ENCODE measurements around the gene VANGL2. TPM values are rescaled to one million over a fixed set of nuclear protein-coding genes. Genes with fewer than 3 reads are reported as not detected.
"Not testable (repeated sequence)": the region's sequence is repeated elsewhere in the genome, so short reads cannot be mapped to it uniquely, and the experiment has no call there.

The VANGL2 gene
- total and polyA plus RNA-seq, 5 donors from 2014 or later, result 0.07 TPM; not detected in 4

GRCh38 chr1:160371756-160372155 lies 28.6 kb upstream of the VANGL2 start:
- DNase-seq (no peak), ATAC-seq (ENCODE audit: low read depth in 2 of 2) (no peak)
- peaks cover 10% of the 10 kb centered on the region for H3K4me1 ChIP-seq (ENCODE audit: control insufficient read depth, insufficient read depth, low read length, poor library complexity, severe bottlenecking)
- no peak overlapping the region for H3K4me3 Mint-ChIP-seq
- H3K9me3 ChIP-seq (ENCODE audit: control insufficient read depth in 2 of 2, low read length in 2 of 2), result no peaks in the 10 kb centered on the region
- H3K36me3 ChIP-seq (ENCODE audit: control insufficient read depth, insufficient read depth, low read length), result no peaks in the 10 kb centered on the region
- no peaks in the 10 kb centered on the region for H3K36me3 Mint-ChIP-seq
- no peaks in the 10 kb centered on the region for H3K27me3 ChIP-seq (ENCODE audit: control insufficient read depth, insufficient read depth, low read length)
- peaks cover 0 to 1% (median 0%) of the 10 kb centered on the region in 7 donors for H3K9me3 Mint-ChIP-seq
- no peak overlapping the region for H3K27ac Mint-ChIP-seq
- H3K27me3 Mint-ChIP-seq, result no peaks in the 10 kb centered on the region
- no peak overlapping the region for H3K4me3 ChIP-seq (ENCODE audit: low read depth, low read length)
- H3K27ac ChIP-seq (ENCODE audit: insufficient read depth, low read length, poor library complexity, severe bottlenecking), result no peak overlapping the region
- peaks cover 4 to 13% (median 9%) of the 10 kb centered on the region in 4 donors for H3K4me1 Mint-ChIP-seq

- Mint-ChIP-seq H3K27ac (peak overlapping the region in 1 of 3 donors; percentile 57), H3K9me3 (no peaks in the 10 kb centered on the region), H3K4me1 (peaks cover 4 to 13% (median 9%) of the 10 kb centered on the region in 4 donors), H3K27me3 (peaks cover 5% of the 10 kb centered on the region), H3K36me3 (no peaks in the 10 kb centered on the region), H3K4me3 (no peak overlapping the region)
- Histone ChIP-seq H3K36me3 (ENCODE audit: control insufficient read depth, insufficient read depth, low read length) (no peaks in the 10 kb centered on the region), H3K4me1 (ENCODE audit: control insufficient read depth, insufficient read depth, low read length, poor library complexity, severe bottlenecking) (peaks cover 10% of the 10 kb centered on the region), H3K4me3 (ENCODE audit: low read depth, low read length) (no peak overlapping the region), H3K27ac (ENCODE audit: insufficient read depth, low read length, poor library complexity, severe bottlenecking) (no peak overlapping the region), H3K9me3 (ENCODE audit: control insufficient read depth in 2 of 2, low read length in 2 of 2) (no peaks in the 10 kb centered on the region), H3K27me3 (ENCODE audit: control insufficient read depth, insufficient read depth, low read length) (no peaks in the 10 kb centered on the region)
- no peak for ATAC-seq (ENCODE audit: low read depth in 2 of 2)
- DNase-seq, result no peak
These were observed 26.7 kb upstream of the VANGL2 start for GRCh38 chr1:160373696-160374095.

- Histone ChIP-seq H3K27me3 (ENCODE audit: control insufficient read depth, insufficient read depth, low read length) (no peaks in the 10 kb centered on the region), H3K36me3 (ENCODE audit: control insufficient read depth, insufficient read depth, low read length) (no peaks in the 10 kb centered on the region), H3K27ac (ENCODE audit: insufficient read depth, low read length, poor library complexity, severe bottlenecking) (no peak overlapping the region), H3K4me1 (ENCODE audit: control insufficient read depth, insufficient read depth, low read length, poor library complexity, severe bottlenecking) (peaks cover 10% of the 10 kb centered on the region), H3K4me3 (ENCODE audit: low read depth, low read length) (no peak overlapping the region), H3K9me3 (ENCODE audit: control insufficient read depth in 2 of 2, low read length in 2 of 2) (no peaks in the 10 kb centered on the region)
- no peaks in the 10 kb centered on the region for H3K36me3 Mint-ChIP-seq
- peaks cover 5% of the 10 kb centered on the region for H3K27me3 Mint-ChIP-seq
- H3K4me3 Mint-ChIP-seq, result no peak overlapping the region
- peaks cover 4 to 13% (median 9%) of the 10 kb centered on the region in 4 donors for H3K4me1 Mint-ChIP-seq
- ATAC-seq (ENCODE audit: low read depth in 2 of 2) (no peak), DNase-seq (no peak)
- no peaks in the 10 kb centered on the region for H3K9me3 Mint-ChIP-seq
- H3K27ac Mint-ChIP-seq, result no peak overlapping the region
These were observed 25.9 kb upstream of the VANGL2 start for GRCh38 chr1:160374306-160375110.

GRCh38 chr1:160375788-160376524 lies 24.4 kb upstream of the VANGL2 start:
- Histone ChIP-seq H3K4me1 (ENCODE audit: control insufficient read depth, insufficient read depth, low read length, poor library complexity, severe bottlenecking) (peaks cover 10% of the 10 kb centered on the region), H3K27ac (ENCODE audit: insufficient read depth, low read length, poor library complexity, severe bottlenecking) (no peak overlapping the region), H3K27me3 (ENCODE audit: control insufficient read depth, insufficient read depth, low read length) (no peaks in the 10 kb centered on the region), H3K4me3 (ENCODE audit: low read depth, low read length) (peak overlapping the region; percentile 3), H3K36me3 (ENCODE audit: control insufficient read depth, insufficient read depth, low read length) (no peaks in the 10 kb centered on the region), H3K9me3 (ENCODE audit: control insufficient read depth in 2 of 2, low read length in 2 of 2) (no peaks in the 10 kb centered on the region)
- peak in 1 of 2 donors; percentile 26 for ATAC-seq (ENCODE audit: low read depth in 2 of 2)
- Mint-ChIP-seq H3K4me3 (peak overlapping the region in 1 of 4 donors; percentile 70), H3K9me3 (no peaks in the 10 kb centered on the region), H3K27me3 (peaks cover 5% of the 10 kb centered on the region), H3K36me3 (no peaks in the 10 kb centered on the region), H3K4me1 (peaks cover 4 to 13% (median 9%) of the 10 kb centered on the region in 4 donors), H3K27ac (peak overlapping the region in 1 of 3 donors; percentile 5)
- peak in 1 of 3 donors; percentile 22 for DNase-seq

- H3K9me3 Mint-ChIP-seq, result no peaks in the 10 kb centered on the region
- DNase-seq (peak in 2 of 3 donors; percentile 39 to 71), ATAC-seq (ENCODE audit: low read depth in 2 of 2) (peak; percentile 53 to 55)
- H3K36me3 ChIP-seq (ENCODE audit: control insufficient read depth, insufficient read depth, low read length), result no peaks in the 10 kb centered on the region
- peaks cover 5% of the 10 kb centered on the region for H3K27me3 Mint-ChIP-seq
- no peaks in the 10 kb centered on the region for H3K36me3 Mint-ChIP-seq
- no peak overlapping the region for H3K4me3 ChIP-seq (ENCODE audit: low read depth, low read length)
- H3K4me1 ChIP-seq (ENCODE audit: control insufficient read depth, insufficient read depth, low read length, poor library complexity, severe bottlenecking), result peaks cover 10% of the 10 kb centered on the region
- H3K27ac Mint-ChIP-seq, result no peak overlapping the region
- no peaks in the 10 kb centered on the region for H3K27me3 ChIP-seq (ENCODE audit: control insufficient read depth, insufficient read depth, low read length)
- peak overlapping the region in 1 of 4 donors; percentile 2 for H3K4me3 Mint-ChIP-seq
- H3K9me3 ChIP-seq (ENCODE audit: control insufficient read depth in 2 of 2, low read length in 2 of 2), result no peaks in the 10 kb centered on the region
- H3K4me1 Mint-ChIP-seq, result peaks cover 4 to 13% (median 9%) of the 10 kb centered on the region in 4 donors
- no peak overlapping the region for H3K27ac ChIP-seq (ENCODE audit: insufficient read depth, low read length, poor library complexity, severe bottlenecking)
These were observed 23.7 kb upstream of the VANGL2 start for GRCh38 chr1:160376525-160377131.

GRCh38 chr1:160377585-160378206 lies 22.7 kb upstream of the VANGL2 start:
- Histone ChIP-seq H3K9me3 (ENCODE audit: control insufficient read depth in 2 of 2, low read length in 2 of 2) (no peaks in the 10 kb centered on the region), H3K27me3 (ENCODE audit: control insufficient read depth, insufficient read depth, low read length) (no peaks in the 10 kb centered on the region), H3K27ac (ENCODE audit: insufficient read depth, low read length, poor library complexity, severe bottlenecking) (no peak overlapping the region), H3K36me3 (ENCODE audit: control insufficient read depth, insufficient read depth, low read length) (no peaks in the 10 kb centered on the region), H3K4me1 (ENCODE audit: control insufficient read depth, insufficient read depth, low read length, poor library complexity, severe bottlenecking) (peaks cover 10% of the 10 kb centered on the region), H3K4me3 (ENCODE audit: low read depth, low read length) (no peak overlapping the region)
- Mint-ChIP-seq H3K36me3 (no peaks in the 10 kb centered on the region), H3K27ac (peak overlapping the region in 2 of 3 donors; percentile 5 to 67), H3K4me3 (no peak overlapping the region), H3K9me3 (no peaks in the 10 kb centered on the region), H3K27me3 (peaks cover 5% of the 10 kb centered on the region), H3K4me1 (peaks cover 4 to 13% (median 9%) of the 10 kb centered on the region in 4 donors)
- ATAC-seq (ENCODE audit: low read depth in 2 of 2) (no peak), DNase-seq (no peak)

- H3K36me3 ChIP-seq (ENCODE audit: control insufficient read depth, insufficient read depth, low read length); ATAC-seq (ENCODE audit: low read depth in 2 of 2); H3K4me3 ChIP-seq (ENCODE audit: low read depth, low read length); H3K36me3 Mint-ChIP-seq; H3K4me3 Mint-ChIP-seq; H3K9me3 ChIP-seq (ENCODE audit: control insufficient read depth in 2 of 2, low read length in 2 of 2); H3K4me1 Mint-ChIP-seq; H3K27ac Mint-ChIP-seq; H3K27ac ChIP-seq (ENCODE audit: insufficient read depth, low read length, poor library complexity, severe bottlenecking); H3K4me1 ChIP-seq (ENCODE audit: control insufficient read depth, insufficient read depth, low read length, poor library complexity, severe bottlenecking); DNase-seq; H3K27me3 ChIP-seq (ENCODE audit: control insufficient read depth, insufficient read depth, low read length): not testable (repeated sequence)
- peaks cover 19% of the 10 kb centered on the region for H3K27me3 Mint-ChIP-seq
- peaks cover 0 to 11% (median 0%) of the 10 kb centered on the region in 7 donors for H3K9me3 Mint-ChIP-seq
These were observed 15.6 kb upstream of the VANGL2 start for GRCh38 chr1:160384812-160385211.

Measured in CD4-positive, CD25-positive, alpha-beta regulatory T cell (primary cell).